ENCODE data around the gene PCDHGA11. TPM values are rescaled to one million over a fixed set of nuclear protein-coding genes. Genes with fewer than 3 reads are reported as not detected.
A peak's percentile ranks its signal among the peaks of the same experiment; 100 is the strongest.

PCDHGA11 gene
- total and polyA plus RNA-seq, 2 of the 4 experiments (the other 2 are of a cell fraction) = 5.4 to 6.9 TPM

DNA sequence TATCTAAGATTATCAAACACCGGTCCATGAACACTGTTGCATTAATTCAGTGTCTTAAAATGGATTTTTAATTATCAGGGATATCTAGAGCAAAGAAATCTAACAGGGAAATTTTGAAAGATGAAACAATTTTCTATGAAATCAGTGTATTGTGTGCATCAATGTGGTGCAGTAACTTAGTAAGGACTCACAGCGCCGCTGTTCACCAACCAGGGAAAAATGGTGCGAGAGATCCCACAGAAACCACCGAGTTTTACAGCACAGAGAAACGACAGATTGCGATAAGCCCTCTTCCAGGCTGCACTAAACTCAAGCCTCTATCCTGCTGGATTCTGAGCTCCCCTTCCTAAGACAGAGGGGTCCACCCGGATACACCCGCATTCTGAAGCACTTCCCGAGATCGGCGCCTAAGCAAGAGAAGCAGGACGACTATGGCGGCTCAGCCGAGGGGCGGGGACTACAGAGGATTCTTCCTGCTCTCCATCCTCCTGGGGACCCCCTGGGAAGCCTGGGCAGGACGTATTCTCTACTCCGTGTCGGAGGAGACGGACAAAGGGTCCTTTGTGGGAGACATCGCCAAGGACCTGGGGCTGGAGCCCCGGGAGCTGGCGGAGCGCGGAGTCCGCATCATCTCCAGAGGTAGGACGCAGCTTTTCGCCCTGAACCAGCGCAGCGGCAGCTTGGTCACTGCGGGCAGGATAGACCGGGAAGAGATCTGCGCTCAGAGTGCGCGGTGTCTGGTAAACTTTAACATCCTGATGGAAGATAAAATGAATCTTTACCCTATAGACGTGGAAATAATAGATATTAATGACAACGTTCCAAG is 38.2 kb upstream of the PCDHGA11 start, which contains the start of gene PCDHGA7:
PCDHGA7 (plus strand) TSS at position 274 of the 826 bp plus-strand sequence; CDS start at position 432, 158 bp downstream.
- Histone ChIP-seq H4K5ac (ENCODE audit: low read depth, low read length) (peak within 1 kb of the TSS; percentile 84), H2BK20ac (ENCODE audit: low read depth, low read length) (peak within 1 kb of the TSS; percentile 69; the same call in 1 of the 2 replicates), H3K23ac (ENCODE audit: low read depth, low read length) (peak within 1 kb of the TSS; percentile 85), H3K14ac (replicated peaks; ENCODE audit: low read depth, low read length) (peak within 1 kb of the TSS; percentile 90), H3K36me3 (ENCODE audit: control insufficient read depth, insufficient read depth, low read length) (peaks cover 3% of the 10 kb centered on the region; the same call in 1 of the 2 replicates), H3K56ac (ENCODE audit: extremely low read depth, insufficient read depth, low read length) (peak within 1 kb of the TSS; percentile 90), H2BK15ac (ENCODE audit: low read depth, low read length) (0 out of 3 replicates have a peak within 1 kb of the TSS, but pooled peaks have one; percentile 66), H2AK5ac (ENCODE audit: low read depth, low read length) (no peak within 1 kb of the TSS), H3K4me1 (ENCODE audit: control insufficient read depth, insufficient read depth, low read length) (no peaks in the 10 kb centered on the region), H3K9me3 (ENCODE audit: control insufficient read depth, insufficient read depth, low read length) (peaks cover 26% of the 10 kb centered on the region), H3K4ac (ENCODE audit: low read depth, low read length) (peak within 1 kb of the TSS; percentile 94), H2AFZ (replicated peaks; ENCODE audit: low read length, poor library complexity) (peak within 1 kb of the TSS; percentile 93), H3K4me3 (ENCODE audit: insufficient read depth, low read depth, low read length) (peak within 1 kb of the TSS; percentile 83), H2BK120ac (ENCODE audit: low read depth, low read length) (peak within 1 kb of the TSS; percentile 65), H3K79me1 (ENCODE audit: low read depth in 1 of 2, low read length in 2 of 2) (peaks cover 0 to 6% of the 10 kb centered on the region in 2 experiments; a peak in 1 of 4 replicates), H4K8ac (ENCODE audit: low read depth in 2 of 2, low read length in 2 of 2) (peak within 1 kb of the TSS; percentile 58 to 96; a peak in 3 of 4 replicates), H2BK5ac (ENCODE audit: low read depth, low read length, poor library complexity, severe bottlenecking) (peak within 1 kb of the TSS; percentile 61), H2AK9ac (replicated peaks; ENCODE audit: low read depth, low read length, poor library complexity) (peak within 1 kb of the TSS; percentile 72), H3K9me1 (ENCODE audit: insufficient read depth, low read length) (no peaks in the 10 kb centered on the region), H3K18ac (ENCODE audit: low read depth, low read length) (0 out of 2 replicates have a peak within 1 kb of the TSS, but pooled peaks have one; percentile 65), H4K20me1 (ENCODE audit: insufficient read depth, low read length) (no peaks in the 10 kb centered on the region), H3K4me2 (ENCODE audit: low read depth, low read length) (peak within 1 kb of the TSS; percentile 64), H3K9ac (ENCODE audit: low read depth, low read length) (peak within 1 kb of the TSS; percentile 94), H3K27me3 (ENCODE audit: control insufficient read depth, insufficient read depth, low read length) (no peaks in the 10 kb centered on the region), H3K27ac (ENCODE audit: insufficient read depth, low read length) (peak within 1 kb of the TSS; percentile 73), H4K91ac (ENCODE audit: insufficient read depth, low read depth, low read length) (peak within 1 kb of the TSS; percentile 76; the same call in 1 of the 2 replicates)
- DNase-seq (peak; percentile 57), ATAC-seq (ENCODE audit: low read depth) (peak; percentile 89)
- intact Hi-C loops (cut with micrococcal nuclease) (loop anchor here (1.0 kb wide), 1 partner anchor 176 kb away; no protein-coding TSS in a partner anchor), in situ Hi-C loops (cut with MboI; ENCODE audit: low sequenced_read_pairs) (no loop called here), dilution Hi-C loops (cut with HindIII; ENCODE audit: low sequenced_read_pairs, unreplicated experiment) (no loop called here)
- ChIA-PET CTCF (no interaction called here), POLR2A (ENCODE audit: unreplicated experiment) (no interaction called here)
- BruUV-seq (replicated peaks) = no TSS peak
- TF ChIP-seq, protein P1, sequence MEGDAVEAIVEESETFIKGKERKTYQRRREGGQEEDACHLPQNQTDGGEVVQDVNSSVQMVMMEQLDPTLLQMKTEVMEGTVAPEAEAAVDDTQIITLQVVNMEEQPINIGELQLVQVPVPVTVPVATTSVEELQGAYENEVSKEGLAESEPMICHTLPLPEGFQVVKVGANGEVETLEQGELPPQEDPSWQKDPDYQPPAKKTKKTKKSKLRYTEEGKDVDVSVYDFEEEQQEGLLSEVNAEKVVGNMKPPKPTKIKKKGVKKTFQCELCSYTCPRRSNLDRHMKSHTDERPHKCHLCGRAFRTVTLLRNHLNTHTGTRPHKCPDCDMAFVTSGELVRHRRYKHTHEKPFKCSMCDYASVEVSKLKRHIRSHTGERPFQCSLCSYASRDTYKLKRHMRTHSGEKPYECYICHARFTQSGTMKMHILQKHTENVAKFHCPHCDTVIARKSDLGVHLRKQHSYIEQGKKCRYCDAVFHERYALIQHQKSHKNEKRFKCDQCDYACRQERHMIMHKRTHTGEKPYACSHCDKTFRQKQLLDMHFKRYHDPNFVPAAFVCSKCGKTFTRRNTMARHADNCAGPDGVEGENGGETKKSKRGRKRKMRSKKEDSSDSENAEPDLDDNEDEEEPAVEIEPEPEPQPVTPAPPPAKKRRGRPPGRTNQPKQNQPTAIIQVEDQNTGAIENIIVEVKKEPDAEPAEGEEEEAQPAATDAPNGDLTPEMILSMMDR (conservative IDR thresholded peaks at IDR 0.05; ENCODE audit: low read depth, low read length) = peak; percentile 54
- no peak for TF ChIP-seq CHD1 (IDR thresholded peaks at IDR 0.05; ENCODE audit: low read depth, low read length)
- no peak for TF ChIP-seq FOS (IDR thresholded peaks at IDR 0.05; ENCODE audit: low read depth, low read length)
- TF ChIP-seq, protein P2, sequence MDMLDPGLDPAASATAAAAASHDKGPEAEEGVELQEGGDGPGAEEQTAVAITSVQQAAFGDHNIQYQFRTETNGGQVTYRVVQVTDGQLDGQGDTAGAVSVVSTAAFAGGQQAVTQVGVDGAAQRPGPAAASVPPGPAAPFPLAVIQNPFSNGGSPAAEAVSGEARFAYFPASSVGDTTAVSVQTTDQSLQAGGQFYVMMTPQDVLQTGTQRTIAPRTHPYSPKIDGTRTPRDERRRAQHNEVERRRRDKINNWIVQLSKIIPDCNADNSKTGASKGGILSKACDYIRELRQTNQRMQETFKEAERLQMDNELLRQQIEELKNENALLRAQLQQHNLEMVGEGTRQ (IDR thresholded peaks at IDR 0.05; ENCODE audit: low read depth, low read length) = no peak
- TF ChIP-seq MAFK (IDR thresholded peaks at IDR 0.05; ENCODE audit: low read depth, low read length) = no peak
- no peak for TF ChIP-seq POLR2A (IDR thresholded peaks at IDR 0.05; ENCODE audit: low read depth, low read length)
- TF ChIP-seq RFX5 (IDR thresholded peaks at IDR 0.05; ENCODE audit: low read depth, low read length) = no peak
- TF ChIP-seq CEBPB (IDR thresholded peaks at IDR 0.05; ENCODE audit: low read depth, low read length) = no peak
- no peak for TF ChIP-seq SMC3 (IDR thresholded peaks at IDR 0.05; ENCODE audit: low read depth, low read length)
- TF ChIP-seq RAD21 (IDR thresholded peaks at IDR 0.05; ENCODE audit: low read length) = peak; percentile 48
- WGBS, 2 experiments (ENCODE audit: extremely low coverage in 2 of 2, insufficient read length in 1 of 2) = 9% methylated on average over 4 of the region's 37 CpGs; no CpG with 5 or more reads in 1 of the 2 experiments
